K562 (cell line): ENCODE measurements around the gene SDSL.

Experiments used
- CTCF ChIP-seq, 3 experiments: IDR thresholded peaks in 2 of 3; conservative IDR thresholded peaks in 1 of 3; 2 replicates each; pipeline ENCODE4 v1.5.1; 2011 to 2012; ENCODE audit warnings: low read length in 3 of 3, mild to moderate bottlenecking in 3 of 3, control low read depth in 2 of 3, improper control_type of control experiment in 1 of 3, inconsistent platforms in 1 of 3, low read depth in 1 of 3, mixed read lengths in 1 of 3, moderate library complexity in 1 of 3; ENCODE audit not compliant: insufficient read depth in 2 of 3
- ELF1 ChIP-seq: fragments of 200-800 bp; sonication (Bioruptor generic); IDR thresholded peaks from 2 replicates; pipeline ENCODE4 v1.6.1; 2016; ENCODE audit warnings: missing genetic modification characterization, missing compliant biosample characterization
- NFYB ChIP-seq: IDR thresholded peaks from 2 replicates; pipeline ENCODE4 v1.6.1; 2011; ENCODE audit warnings: mild to moderate bottlenecking, moderate library complexity; ENCODE audit not compliant: insufficient read length; ENCODE audit errors: extremely low read depth
- PTRF ChIP-seq: fragments of 450-650 bp; IDR thresholded peaks from 2 replicates; pipeline ENCODE4 v1.6.1; 2016; ENCODE audit warnings: mild to moderate bottlenecking, missing genetic modification characterization, missing compliant biosample characterization
- RFX5 ChIP-seq: IDR thresholded peaks from 2 replicates; pipeline ENCODE4 v1.6.1; 2011; ENCODE audit warnings: low read depth, mild to moderate bottlenecking, improper control_type of control experiment, low read length
- SP2 ChIP-seq: IDR thresholded peaks from 2 replicates; pipeline ENCODE4 v1.6.1; 2011; ENCODE audit warnings: mild to moderate bottlenecking, low read depth, low read length, moderate library complexity; ENCODE audit not compliant: poor library complexity, severe bottlenecking; ENCODE audit errors: extremely low read depth
- ZBTB17 ChIP-seq: fragments of 450-650 bp; formaldehyde crosslinking; IDR thresholded peaks from 2 replicates; pipeline ENCODE4 v1.4.0; 2020; ENCODE audit warnings: mild to moderate bottlenecking

- TF ChIP-seq ZBTB17 (CRISPR knock-in tag): no peak
- no peak for TF ChIP-seq ELF1
- TF ChIP-seq RFX5: no peak
- TF ChIP-seq PTRF (tag): no peak
- no peak for TF ChIP-seq CTCF (IDR thresholded peaks at IDR 0.05 in 2 of 3, conservative IDR thresholded peaks at IDR 0.05 in 1 of 3; ENCODE audit: insufficient read depth in 2 of 3, low read depth in 1 of 3, low read length in 3 of 3)
- no peak for TF ChIP-seq SP2
- TF ChIP-seq NFYB: no peak
Measured at GRCh38 chr12:113478351-113479011, 56.3 kb downstream of the SDSL start.
